Mucosa of descending colon (tissue), 3 donors: ENCODE measurements around the gene TET1. TPM values are rescaled to one million over a fixed set of nuclear protein-coding genes. Genes with fewer than 3 reads are reported as not detected.

Experiments
- ATAC-seq: fragments of 200-7000 bp; cut with Tn5 transposase; one replicate; pipeline ENCODE4 v1.9.1; 2020; ENCODE audit warnings: mild to moderate bottlenecking, moderate library complexity
- DNase-seq, 3 donors: peaks; one replicate each; pipeline ENCODE4 v3.0.0-alpha.2; 2020
- H3K36me3 ChIP-seq: fragments of 200-600 bp; one replicate; pipeline ENCODE4 v1.8.0; 2021; ENCODE audit warnings: low read depth, mild to moderate bottlenecking
- H3K4me1 ChIP-seq: fragments of 200-600 bp; one replicate; pipeline ENCODE4 v1.8.0; 2021; ENCODE audit warnings: low read depth, mild to moderate bottlenecking
- H3K4me3 ChIP-seq: fragments of 200-600 bp; one replicate; pipeline ENCODE4 v1.8.0; 2021; ENCODE audit warnings: mild to moderate bottlenecking
- H3K9me3 ChIP-seq: fragments of 200-600 bp; one replicate; pipeline ENCODE4 v1.8.0; 2021; ENCODE audit warnings: mild to moderate bottlenecking
- CTCF ChIP-seq: fragments of 200-600 bp; IDR thresholded peaks from one replicate; pipeline ENCODE4 v1.8.0; 2022; ENCODE audit warnings: antibody characterized with exemption, mild to moderate bottlenecking
- intact Hi-C, 2 donors: fragments of 100-400 bp; cut with DNase I in 1 of 2; cut with micrococcal nuclease in 1 of 2; formaldehyde crosslinking; loops; one replicate each; pipeline versions ENCODE4 v1.11.0 to v1.11.1; 2022; cut with DNase I, micrococcal nuclease
- total RNA-seq, 3 donors: library from RNA; stranded (reverse); fragmentation: NEBNext Ultra II Directional in 2 of 3; extraction: Animal tissue kit (Norgen Biotek cat#: 25700) in 2 of 3; gene quantifications; one replicate each; pipeline versions ENCODE4 v1.2.1 to v1.2.4, GENCODE V29; 2021 to 2023
- donor health status: DM: no; HTN: no; CAD: no; lungs with moderate emphysema.
- donor health status: DM: no; HTN: no; CAD: no.
- donor health status: DM: no; HTN: yes; CAD: no.

Gene TET1
- total RNA-seq, 3 donors from 2014 or later: 1.0 to 5.7 (median 1.1) TPM

- H3K36me3 ChIP-seq: no peaks in the 10 kb centered on the region
- DNase-seq: no peak
- H3K4me3 ChIP-seq: no peak overlapping the region
- H3K9me3 ChIP-seq: no peaks in the 10 kb centered on the region
- no peak for ATAC-seq
- intact Hi-C loops: no loop called here
- TF ChIP-seq CTCF: no peak
- no peaks in the 10 kb centered on the region for H3K4me1 ChIP-seq
Measured at GRCh38 chr10:68536973-68537372, 23.2 kb upstream of the TET1 start.

- ATAC-seq (no peak), DNase-seq (no peak)
- Histone ChIP-seq H3K9me3 (no peaks in the 10 kb centered on the region), H3K36me3 (no peaks in the 10 kb centered on the region), H3K4me1 (no peaks in the 10 kb centered on the region), H3K4me3 (no peak overlapping the region)
- intact Hi-C loops: no loop called here
- TF ChIP-seq CTCF: no peak
Measured at GRCh38 chr10:68537796-68538195, 22.3 kb upstream of the TET1 start.

- ATAC-seq: no peak
- H3K4me1 ChIP-seq: no peaks in the 10 kb centered on the region
- H3K4me3 ChIP-seq: no peak overlapping the region
- intact Hi-C loops: no loop called here
- H3K9me3 ChIP-seq: no peaks in the 10 kb centered on the region
- H3K36me3 ChIP-seq: no peaks in the 10 kb centered on the region
- no peak for TF ChIP-seq CTCF
- no peak for DNase-seq
Measured at GRCh38 chr10:68543004-68543918, 16.9 kb upstream of the TET1 start.

DNA sequence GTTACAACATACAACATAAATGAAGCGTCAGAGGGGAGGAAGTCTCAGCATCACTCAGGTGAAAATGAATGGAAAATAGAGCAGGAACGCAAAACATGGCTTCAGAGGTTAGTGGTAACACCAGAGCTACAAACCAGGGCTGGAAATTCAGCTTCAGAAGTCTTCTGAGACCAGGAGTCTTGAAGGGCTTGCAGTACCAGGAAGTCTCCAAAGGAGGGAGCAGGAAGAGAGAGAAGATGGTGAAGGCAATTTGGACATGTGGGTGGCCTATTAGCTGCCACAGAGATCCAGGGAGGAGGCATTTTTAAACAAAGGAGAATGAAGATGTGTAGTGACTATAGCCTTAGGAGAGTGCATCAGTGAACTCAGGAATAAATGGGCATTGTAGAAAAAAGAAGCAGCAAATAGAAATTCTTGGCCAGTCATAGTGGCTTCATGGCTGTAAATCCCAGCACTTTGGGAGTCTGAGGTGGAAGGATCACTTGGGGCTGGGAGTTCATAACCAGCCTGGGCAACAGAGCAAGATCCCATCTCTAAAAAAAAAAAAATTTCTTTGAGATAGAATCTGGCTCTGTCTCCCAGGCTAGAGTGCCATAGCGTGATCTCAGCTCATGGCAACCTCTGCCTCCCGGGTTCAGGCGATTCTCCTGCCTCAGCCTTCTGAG lies 9.3 kb upstream of the TET1 start:
- H3K4me3 ChIP-seq: no peak overlapping the region
- H3K36me3 ChIP-seq: no peaks in the 10 kb centered on the region
- H3K4me1 ChIP-seq: no peaks in the 10 kb centered on the region
- peak; percentile 73 for TF ChIP-seq CTCF
- H3K9me3 ChIP-seq: no peaks in the 10 kb centered on the region
- peak; percentile 79 for ATAC-seq
- peak in 1 of 3 donors; percentile 74 for DNase-seq
- intact Hi-C loops: no loop called here

GRCh38 chr10:68553138-68553537 lies 7.0 kb upstream of the TET1 start:
- no peak for TF ChIP-seq CTCF
- ATAC-seq (no peak), DNase-seq (no peak)
- no peaks in the 10 kb centered on the region for H3K9me3 ChIP-seq
- intact Hi-C loops: no loop called here
- no peak overlapping the region for H3K4me3 ChIP-seq
- H3K36me3 ChIP-seq: no peaks in the 10 kb centered on the region
- H3K4me1 ChIP-seq: no peaks in the 10 kb centered on the region
